RCC 7860 (cell line): ENCODE measurements around the gene SLC25A44.
A peak's percentile ranks its signal among the peaks of the same experiment; 100 is the strongest.
"Not testable (repeated sequence)": the region's sequence is repeated elsewhere in the genome, so short reads cannot be mapped to it uniquely, and the experiment has no call there.

Experiments used
- DNase-seq: peaks from one replicate; pipeline ENCODE4 v3.0.0-alpha.2; 2015; ENCODE audit warnings: low spot score
- FAIRE-seq: peaks from 2 replicates; lab custom pipeline; 2012; peaks lifted over from hg19 to GRCh38; lab: Jason Lieb, UNC

The SLC25A44 gene

GRCh38 chr1:156162430-156163037, 31.4 kb upstream of the SLC25A44 start:
- FAIRE-seq (no peak), DNase-seq (no peak)

GRCh38 chr1:156163712-156164111, 30.2 kb upstream of the SLC25A44 start:
- no peak for FAIRE-seq
- DNase-seq = no peak

DNA sequence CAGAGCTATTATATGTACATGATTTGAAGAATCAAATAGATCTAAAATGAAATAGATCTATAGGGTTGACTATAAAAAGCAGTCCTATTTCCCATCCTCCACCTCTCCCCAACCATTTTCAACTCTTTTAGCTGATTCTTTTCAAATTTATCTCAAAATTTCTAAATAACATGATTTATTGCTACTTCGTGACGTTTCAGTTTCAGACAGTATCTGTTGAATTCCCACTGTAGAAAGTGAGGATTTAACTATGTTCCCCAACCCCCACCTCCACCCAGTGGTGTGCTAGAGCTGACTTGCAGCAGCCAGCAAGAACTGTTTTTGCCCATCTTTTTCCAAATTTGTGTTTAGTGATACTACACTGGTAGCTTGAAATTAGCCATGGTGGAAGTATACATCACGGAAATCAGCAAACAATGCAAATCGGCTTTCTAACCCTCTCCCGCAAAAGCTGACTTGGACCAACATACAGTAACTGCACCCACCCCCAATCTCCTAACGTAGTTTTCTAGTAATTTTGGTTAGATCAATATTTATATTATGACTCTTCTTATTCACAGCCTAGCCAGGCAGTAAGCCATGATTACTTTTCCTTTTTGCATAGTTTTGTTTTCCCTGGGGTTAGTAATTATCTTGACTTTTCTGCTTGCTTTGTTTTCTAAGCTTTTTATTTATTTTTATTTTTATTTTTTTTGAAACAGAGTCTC, 29.6 kb upstream of the SLC25A44 start:
- no peak for FAIRE-seq

DNA sequence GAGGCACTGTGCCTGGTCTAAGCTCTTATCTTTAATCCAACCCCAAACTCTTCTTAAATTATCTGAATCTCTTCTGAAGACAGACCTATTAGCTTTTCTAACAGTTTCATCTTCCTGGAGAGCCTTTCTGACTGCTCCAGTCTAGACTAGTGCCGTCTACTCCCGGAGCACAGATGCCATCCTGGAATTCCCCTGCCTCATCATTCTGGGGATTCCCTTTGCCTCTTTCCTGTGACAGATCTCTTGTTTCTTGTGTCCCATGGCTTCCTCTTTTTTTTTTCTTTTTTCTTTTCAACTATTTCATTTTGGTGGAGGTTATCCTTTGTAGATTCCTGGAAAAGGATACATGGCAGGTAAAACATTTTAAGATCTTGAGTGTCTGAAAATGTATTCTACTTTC, 28.8 kb upstream of the SLC25A44 start:
- peak; percentile 61 for DNase-seq
- no peak for FAIRE-seq

More for the DNA sequence above, 29.6 kb upstream of the SLC25A44 start:
- DNase-seq = no peak

GRCh38 chr1:156167536-156167935, 26.4 kb upstream of the SLC25A44 start:
- DNase-seq (no peak), FAIRE-seq (no peak)

- DNase-seq = no peak
Measured at GRCh38 chr1:156172696-156173470, 21.0 kb upstream of the SLC25A44 start.

GRCh38 chr1:156176610-156177210, 17.2 kb upstream of the SLC25A44 start:
- DNase-seq = no peak
- FAIRE-seq = no peak

More at GRCh38 chr1:156172696-156173470, 21.0 kb upstream of the SLC25A44 start:
- FAIRE-seq = no peak

GRCh38 chr1:156177919-156178654, 15.8 kb upstream of the SLC25A44 start:
- DNase-seq = no peak
- no peak for FAIRE-seq

GRCh38 chr1:156180471-156180870, 13.4 kb upstream of the SLC25A44 start:
- no peak for FAIRE-seq
- DNase-seq = no peak

- DNase-seq, FAIRE-seq: not testable (repeated sequence)
Measured at GRCh38 chr1:156181391-156181924, 12.4 kb upstream of the SLC25A44 start.

DNA sequence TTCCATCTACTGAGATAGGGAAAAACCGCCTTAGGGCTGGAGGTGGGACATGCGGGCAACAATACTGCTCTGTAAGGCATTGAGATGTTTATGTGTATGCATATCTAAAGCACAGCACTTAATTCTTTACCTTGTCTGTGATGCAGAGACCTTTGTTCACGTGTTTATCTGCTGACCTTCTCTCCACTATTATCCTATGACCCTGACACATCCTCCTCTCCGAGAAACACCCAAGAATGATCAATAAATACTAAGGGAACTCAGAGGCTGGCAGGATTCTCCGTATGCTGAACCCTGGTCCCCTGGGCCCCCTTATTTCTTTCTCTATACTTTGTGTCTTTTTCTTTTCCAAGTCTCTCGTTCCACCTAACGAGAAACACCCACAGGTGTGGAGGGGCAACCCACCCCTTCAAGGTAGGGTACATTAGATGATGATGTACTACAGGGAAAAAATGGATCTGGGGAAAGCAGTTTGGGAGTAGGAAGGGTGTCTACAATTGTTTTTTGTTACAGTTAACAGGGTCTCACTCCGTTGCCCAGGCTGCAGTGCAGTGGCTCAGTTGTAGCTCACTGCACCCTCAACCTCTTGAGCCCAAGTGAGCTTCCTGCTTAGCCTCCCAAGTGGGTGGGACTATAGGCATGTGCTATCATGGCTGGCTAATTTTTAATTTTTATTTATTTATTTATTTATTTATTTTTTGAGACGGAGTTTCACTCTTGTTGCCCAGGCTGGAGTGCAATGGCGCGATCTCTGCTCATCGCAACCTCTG, 11.7 kb upstream of the SLC25A44 start:
- not testable (repeated sequence) for FAIRE-seq, DNase-seq

- DNase-seq, FAIRE-seq: not testable (repeated sequence)
Measured at GRCh38 chr1:156186347-156187177, 7.3 kb upstream of the SLC25A44 start.

- not testable (repeated sequence) for FAIRE-seq
Measured at GRCh38 chr1:156190265-156190664, 3.6 kb upstream of the SLC25A44 start.

GRCh38 chr1:156191292-156191964, 2.5 kb upstream of the SLC25A44 start:
- FAIRE-seq (no peak), DNase-seq (no peak)

More at GRCh38 chr1:156190265-156190664, 3.6 kb upstream of the SLC25A44 start:
- DNase-seq = not testable (repeated sequence)

DNA sequence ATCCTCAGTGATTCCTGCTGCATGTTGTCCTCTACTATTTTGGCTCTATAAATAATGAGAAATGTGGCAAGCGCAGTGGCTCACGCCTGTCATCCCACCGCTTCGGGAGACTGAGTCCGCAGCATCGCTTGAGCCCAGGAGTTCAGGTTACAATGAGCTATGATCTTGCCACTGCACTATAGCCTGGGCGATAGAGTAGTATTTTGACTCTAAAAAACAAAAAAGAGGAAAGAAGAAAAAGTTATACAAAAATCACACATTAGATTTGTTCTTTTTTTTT, 756 bp upstream of the SLC25A44 start:
- DNase-seq = no peak
- no peak for FAIRE-seq

GRCh38 chr1:156194300-156194652, 372 bp downstream of the SLC25A44 start:
- DNase-seq (no peak), FAIRE-seq (no peak)

DNA sequence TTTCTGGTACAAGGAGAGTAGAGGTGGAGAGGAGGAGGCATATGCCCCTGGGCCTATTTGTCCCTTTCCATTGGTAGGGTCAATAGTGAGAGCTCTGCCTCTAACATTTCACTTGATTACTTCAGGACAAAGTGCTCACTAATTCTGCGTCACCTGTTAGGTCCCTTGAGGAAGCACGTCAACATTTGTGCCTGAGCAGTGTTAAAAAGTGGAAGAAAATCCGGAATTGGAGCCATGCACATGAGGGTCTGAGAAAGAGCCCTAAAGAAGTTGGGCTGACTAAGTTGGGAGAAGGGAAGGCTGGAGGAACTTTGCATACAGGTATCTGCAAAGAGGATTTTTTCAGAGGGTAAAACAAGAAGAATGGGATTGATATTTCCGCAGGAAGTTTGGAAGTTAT, 1.9 kb downstream of the SLC25A44 start:
- no peak for DNase-seq

GRCh38 chr1:156196445-156196844, 2.5 kb downstream of the SLC25A44 start:
- no peak for DNase-seq
- no peak for FAIRE-seq

More for the DNA sequence above, 1.9 kb downstream of the SLC25A44 start:
- FAIRE-seq = no peak
